Fibroblast of lung (primary cell): ENCODE measurements around the gene NTN1. TPM values are rescaled to one million over a fixed set of nuclear protein-coding genes. Genes with fewer than 3 reads are reported as not detected.

Experiments
- DNase-seq, 2 donors: peaks; one replicate each; pipeline versions ENCODE4 v3.0.0 to v3.0.0-alpha.2; 2010; ENCODE audit warnings: low read depth in 2 of 2
- H2AFZ ChIP-seq: 2 replicates; pipeline ENCODE4 v1.5.1; 2012; ENCODE audit warnings: low read length, control low read depth, inconsistent platforms
- H3K27ac ChIP-seq: 2 replicates; pipeline ENCODE4 v1.5.1; 2011; ENCODE audit warnings: low read length, control low read depth; ENCODE audit not compliant: insufficient read depth
- H3K27me3 ChIP-seq: 2 replicates; pipeline ENCODE4 v1.5.1; 2011; ENCODE audit warnings: mild to moderate bottlenecking, low read length; ENCODE audit not compliant: control insufficient read depth, insufficient read depth
- H3K36me3 ChIP-seq: 2 replicates; pipeline ENCODE4 v1.5.1; 2011; ENCODE audit warnings: low read length; ENCODE audit not compliant: control insufficient read depth, insufficient read depth
- H3K4me1 ChIP-seq: 2 replicates; pipeline ENCODE4 v1.5.1; 2011; ENCODE audit warnings: low read length; ENCODE audit not compliant: control insufficient read depth, insufficient read depth; ENCODE audit errors: extremely low read depth
- H3K4me2 ChIP-seq: 2 replicates; pipeline ENCODE4 v1.5.1; 2011; ENCODE audit warnings: low read length, control low read depth; ENCODE audit not compliant: insufficient read depth; ENCODE audit errors: extremely low read depth
- H3K4me3 ChIP-seq, 4 experiments: fragments of 200-600 bp in 1 of 4; sonication (generic) in 1 of 4; replicated peaks in 1 of 4; 2 replicates each; pipeline ENCODE4 v1.5.1; 2011 to 2016; ENCODE audit warnings: low read length in 4 of 4, low read depth in 3 of 4, mild to moderate bottlenecking in 3 of 4, control low read depth in 2 of 4, inconsistent platforms in 1 of 4, mixed read lengths in 1 of 4; ENCODE audit not compliant: insufficient read depth in 1 of 4; ENCODE audit errors: control extremely low read depth in 1 of 4
- H3K79me2 ChIP-seq: 2 replicates; pipeline ENCODE4 v1.5.1; 2012; ENCODE audit warnings: mild to moderate bottlenecking, low read length, inconsistent platforms; ENCODE audit not compliant: control insufficient read depth, insufficient read depth
- H3K9ac ChIP-seq: 2 replicates; pipeline ENCODE4 v1.5.1; 2011; ENCODE audit warnings: mild to moderate bottlenecking, low read length, control low read depth; ENCODE audit not compliant: insufficient read depth
- H3K9me3 ChIP-seq: 2 replicates; pipeline ENCODE4 v1.5.1; 2012; ENCODE audit warnings: low read depth, low read length; ENCODE audit not compliant: control insufficient read depth, insufficient read depth
- H4K20me1 ChIP-seq: 2 replicates; pipeline ENCODE4 v1.5.1; 2011; ENCODE audit warnings: low read length; ENCODE audit not compliant: control insufficient read depth, insufficient read depth; ENCODE audit errors: extremely low read depth
- CTCF ChIP-seq, 2 donors: IDR thresholded peaks in 1 of 2; conservative IDR thresholded peaks in 1 of 2; 1 replicate in 1 of 2; 2 replicates in 1 of 2; pipeline ENCODE4 v1.5.1; 2011 to 2012; ENCODE audit warnings: low read length in 2 of 2, control low read depth in 1 of 2, inconsistent platforms in 1 of 2, low read depth in 1 of 2, mild to moderate bottlenecking in 1 of 2
- EZH2 ChIP-seq: IDR thresholded peaks from 2 replicates; pipeline ENCODE4 v1.5.1; 2012; ENCODE audit warnings: low read length, control low read depth, mild to moderate bottlenecking; ENCODE audit errors: missing control alignments
- polyA plus RNA-seq, 2 donors: library from polyadenylated mRNA; depleted of rRNA in 1 of 2; stranded (reverse) in 1 of 2; unstranded in 1 of 2; fragments of >200 nt; gene quantifications; 2 replicates each; pipeline ENCODE4 v1.2.1, GENCODE V29; 2011 to 2012; ENCODE audit warnings: missing spikeins in 1 of 2
- total RNA-seq: library from RNA; depleted of rRNA; stranded (reverse); fragments of >200 nt; gene quantifications from 2 replicates; pipeline ENCODE4 v1.2.1, GENCODE V29; 2014

NTN1 gene
- total and polyA plus RNA-seq, 2 donors (not counting 1 experiment from before 2014, with no cell fraction given): 0.17 to 3.1 TPM

- DNase-seq: no peak
- TF ChIP-seq EZH2: no peak
- H3K27ac ChIP-seq: no peak overlapping the region
- no peak overlapping the region for H3K4me2 ChIP-seq
- H3K4me3 ChIP-seq: no peak overlapping the region
- no peak overlapping the region for H3K9ac ChIP-seq
- H3K27me3 ChIP-seq: no peaks in the 10 kb centered on the region
- no peaks in the 10 kb centered on the region for H3K9me3 ChIP-seq
- H3K79me2 ChIP-seq: no peaks in the 10 kb centered on the region
- H4K20me1 ChIP-seq: no peaks in the 10 kb centered on the region
- H2AFZ ChIP-seq: no peak overlapping the region
- no peaks in the 10 kb centered on the region for H3K36me3 ChIP-seq
- H3K4me1 ChIP-seq: no peaks in the 10 kb centered on the region
These were observed 11.3 kb downstream of the NTN1 start for GRCh38 chr17:9032583-9032982.

DNA sequence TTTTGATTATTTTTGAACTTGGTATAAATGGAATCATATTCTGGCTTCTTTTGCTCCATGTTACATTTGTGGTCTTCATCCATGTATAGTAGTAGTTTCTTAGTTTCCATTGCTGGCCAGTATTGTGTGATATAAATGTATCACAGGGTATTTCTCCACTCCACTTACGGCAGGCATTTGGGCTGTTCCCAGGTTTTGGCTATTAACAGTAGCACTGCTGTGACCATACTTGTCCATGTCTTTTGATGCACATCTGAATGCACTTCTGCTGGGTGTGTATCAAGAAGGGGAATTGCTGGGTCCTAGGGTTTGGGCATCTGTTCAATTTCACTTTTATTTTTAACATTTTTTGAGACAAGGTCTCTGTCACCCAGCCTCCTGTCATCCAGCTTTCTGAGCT is 13.9 kb downstream of the NTN1 start:
- Histone ChIP-seq H3K27ac (no peak overlapping the region), H3K4me3 (no peak overlapping the region), H3K36me3 (no peaks in the 10 kb centered on the region), H3K4me1 (no peaks in the 10 kb centered on the region), H3K9ac (no peak overlapping the region), H4K20me1 (no peaks in the 10 kb centered on the region), H3K79me2 (no peaks in the 10 kb centered on the region), H3K9me3 (no peaks in the 10 kb centered on the region), H3K27me3 (no peaks in the 10 kb centered on the region), H3K4me2 (no peak overlapping the region), H2AFZ (no peak overlapping the region)
- DNase-seq: no peak
- TF ChIP-seq CTCF (conservative IDR thresholded peaks at IDR 0.05 in 1 of 2, IDR thresholded peaks at IDR 0.05 in 1 of 2; ENCODE audit: low read depth in 1 of 2, low read length in 2 of 2): no peak
- TF ChIP-seq EZH2: no peak

DNA sequence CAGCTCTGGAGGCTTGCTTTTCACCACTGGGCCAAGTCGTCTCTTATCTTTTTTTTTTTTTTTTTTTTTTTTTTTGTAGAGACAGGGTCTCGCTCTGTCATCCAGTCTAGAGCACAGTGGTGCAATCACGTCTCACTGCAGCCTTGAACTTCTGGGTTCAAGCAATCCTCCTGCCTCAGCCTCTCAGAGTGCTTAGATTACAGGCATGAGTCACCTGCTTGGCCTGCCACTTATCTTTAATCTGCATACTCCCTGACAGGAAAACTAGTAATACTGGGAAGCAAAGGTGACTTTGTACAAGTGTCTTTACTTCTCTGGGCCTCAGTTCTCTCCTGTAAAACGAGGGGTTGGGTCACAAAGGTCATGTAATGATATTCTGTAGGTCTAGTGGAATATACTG is 15.0 kb downstream of the NTN1 start:
- no peak overlapping the region for H3K4me2 ChIP-seq
- no peak for DNase-seq
- H3K27me3 ChIP-seq: no peaks in the 10 kb centered on the region
- H2AFZ ChIP-seq: no peak overlapping the region
- TF ChIP-seq EZH2 (no peak), CTCF (conservative IDR thresholded peaks at IDR 0.05 in 1 of 2, IDR thresholded peaks at IDR 0.05 in 1 of 2; ENCODE audit: low read depth in 1 of 2, low read length in 2 of 2) (no peak)
- no peak overlapping the region for H3K27ac ChIP-seq
- no peaks in the 10 kb centered on the region for H3K79me2 ChIP-seq
- no peaks in the 10 kb centered on the region for H3K36me3 ChIP-seq
- H3K4me3 ChIP-seq: no peak overlapping the region
- H3K4me1 ChIP-seq: no peaks in the 10 kb centered on the region
- no peaks in the 10 kb centered on the region for H4K20me1 ChIP-seq
- no peaks in the 10 kb centered on the region for H3K9me3 ChIP-seq
- H3K9ac ChIP-seq: no peak overlapping the region

GRCh38 chr17:9037736-9038135 is 16.4 kb downstream of the NTN1 start:
- Histone ChIP-seq H2AFZ (no peak overlapping the region), H3K79me2 (no peaks in the 10 kb centered on the region), H3K27me3 (no peaks in the 10 kb centered on the region), H4K20me1 (no peaks in the 10 kb centered on the region), H3K9ac (no peak overlapping the region), H3K36me3 (no peaks in the 10 kb centered on the region), H3K9me3 (no peaks in the 10 kb centered on the region), H3K27ac (no peak overlapping the region), H3K4me3 (no peak overlapping the region), H3K4me1 (no peaks in the 10 kb centered on the region), H3K4me2 (no peak overlapping the region)
- no peak for DNase-seq
- no peak for TF ChIP-seq CTCF (conservative IDR thresholded peaks at IDR 0.05 in 1 of 2, IDR thresholded peaks at IDR 0.05 in 1 of 2; ENCODE audit: low read depth in 1 of 2, low read length in 2 of 2)
- TF ChIP-seq EZH2: no peak
